GM21576 (cell line): ENCODE results near the gene HSPA1B.
A peak's percentile ranks its signal among the peaks of the same experiment; 100 is the strongest.
"Not testable (repeated sequence)": the region's sequence is repeated elsewhere in the genome, so short reads cannot be mapped to it uniquely, and the experiment has no call there.

ENCODE experiments used
- ATAC-seq: cut with Tn5 transposase; IDR thresholded peaks from one replicate; pipeline ENCODE4 v1.9.1; 2021; ENCODE audit warnings: mild to moderate bottlenecking, moderate library complexity; ENCODE audit not compliant: unreplicated experiment

The HSPA1B gene

GRCh38 chr6:31827286-31828079 is at the start of gene HSPA1B:
Gene HSPA1B, plus strand, starts transcription at chr6:31827738. Its CDS starts 213 bp downstream, at chr6:31827951.
- peak; percentile 59 for ATAC-seq

GRCh38 chr6:31778193-31778592 is 49.3 kb upstream of the HSPA1B start:
- no peak for ATAC-seq

DNA sequence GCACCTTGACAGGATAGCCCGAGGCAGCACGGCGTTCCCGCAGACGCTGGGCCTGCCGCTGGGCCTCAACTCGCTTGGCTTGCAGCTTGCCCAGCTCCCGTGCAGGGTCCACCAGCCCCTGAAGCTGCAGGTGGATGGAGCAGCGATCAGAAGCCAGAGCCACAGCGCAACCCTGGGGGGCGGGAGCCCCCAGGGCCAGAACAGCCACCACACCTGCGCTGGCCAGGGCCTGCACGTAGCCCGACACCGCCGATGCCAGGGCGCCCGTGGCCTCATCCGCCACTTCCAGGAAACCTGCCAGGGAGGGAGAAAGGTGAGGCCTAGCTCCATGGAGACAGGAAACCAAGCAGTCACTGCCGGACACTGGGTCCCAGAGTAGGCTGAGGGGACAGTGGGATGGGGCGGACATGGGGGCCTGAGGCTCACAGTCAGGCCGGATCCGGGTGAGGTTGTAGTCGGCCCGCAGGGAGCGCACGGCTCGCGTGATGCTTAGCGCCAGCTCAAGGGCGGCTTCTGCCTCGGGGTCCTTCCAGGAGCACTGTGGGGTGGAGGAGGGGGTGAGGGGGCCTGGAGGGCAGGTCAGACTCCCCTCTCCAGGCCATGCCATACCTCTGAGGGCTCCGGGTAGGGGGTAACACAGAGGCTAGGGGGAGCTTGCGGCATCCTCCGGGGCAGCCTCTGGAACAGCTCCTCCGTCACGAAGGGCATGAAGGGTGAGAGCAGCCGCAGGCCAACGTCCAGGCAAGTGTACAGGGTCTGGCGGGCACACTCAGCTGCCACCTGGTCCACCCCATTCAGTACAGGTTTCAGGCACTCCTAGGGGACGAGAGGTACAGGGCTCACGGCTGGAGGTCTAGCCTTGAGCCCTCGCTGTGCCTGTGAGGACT is 48.3 kb upstream of the HSPA1B start:
- no peak for ATAC-seq

- no peak for ATAC-seq
These were observed 47.6 kb upstream of the HSPA1B start for GRCh38 chr6:31779908-31780307.

DNA sequence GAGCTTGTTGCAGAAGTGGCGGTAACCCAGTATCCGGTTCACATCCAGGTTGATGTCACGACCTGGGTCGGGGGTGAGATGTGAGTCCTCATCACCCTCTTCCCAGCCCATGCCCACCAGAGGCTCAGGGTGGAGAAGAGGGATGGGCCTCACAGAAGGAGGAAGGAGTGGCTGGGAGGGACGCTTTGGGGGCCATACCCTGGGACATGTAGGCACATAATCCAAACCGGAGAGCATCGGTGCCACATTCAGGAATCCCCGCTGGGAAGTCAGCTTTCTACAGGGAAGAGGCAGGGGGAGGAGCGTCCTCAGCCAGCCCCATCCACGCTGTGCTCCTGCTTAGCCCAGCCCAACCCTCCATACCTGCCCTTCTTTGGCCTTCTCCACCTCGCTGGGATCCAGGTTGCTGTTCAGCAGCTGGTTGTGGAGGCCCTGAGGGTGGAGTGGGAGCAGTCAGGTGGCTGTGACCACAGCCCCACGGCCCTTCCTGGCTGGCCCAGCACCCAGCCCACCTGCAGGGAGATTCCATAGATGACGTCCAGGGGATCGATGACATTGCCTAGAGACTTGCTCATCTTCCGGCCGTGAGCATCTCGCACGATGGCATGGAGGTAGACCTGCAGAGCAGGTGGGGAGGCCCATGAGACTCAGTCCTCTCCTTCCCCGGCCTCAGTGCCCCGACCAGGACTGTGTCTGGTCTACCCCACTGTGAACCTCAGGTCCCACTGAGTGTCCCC is 46.9 kb upstream of the HSPA1B start:
- ATAC-seq: no peak

DNA sequence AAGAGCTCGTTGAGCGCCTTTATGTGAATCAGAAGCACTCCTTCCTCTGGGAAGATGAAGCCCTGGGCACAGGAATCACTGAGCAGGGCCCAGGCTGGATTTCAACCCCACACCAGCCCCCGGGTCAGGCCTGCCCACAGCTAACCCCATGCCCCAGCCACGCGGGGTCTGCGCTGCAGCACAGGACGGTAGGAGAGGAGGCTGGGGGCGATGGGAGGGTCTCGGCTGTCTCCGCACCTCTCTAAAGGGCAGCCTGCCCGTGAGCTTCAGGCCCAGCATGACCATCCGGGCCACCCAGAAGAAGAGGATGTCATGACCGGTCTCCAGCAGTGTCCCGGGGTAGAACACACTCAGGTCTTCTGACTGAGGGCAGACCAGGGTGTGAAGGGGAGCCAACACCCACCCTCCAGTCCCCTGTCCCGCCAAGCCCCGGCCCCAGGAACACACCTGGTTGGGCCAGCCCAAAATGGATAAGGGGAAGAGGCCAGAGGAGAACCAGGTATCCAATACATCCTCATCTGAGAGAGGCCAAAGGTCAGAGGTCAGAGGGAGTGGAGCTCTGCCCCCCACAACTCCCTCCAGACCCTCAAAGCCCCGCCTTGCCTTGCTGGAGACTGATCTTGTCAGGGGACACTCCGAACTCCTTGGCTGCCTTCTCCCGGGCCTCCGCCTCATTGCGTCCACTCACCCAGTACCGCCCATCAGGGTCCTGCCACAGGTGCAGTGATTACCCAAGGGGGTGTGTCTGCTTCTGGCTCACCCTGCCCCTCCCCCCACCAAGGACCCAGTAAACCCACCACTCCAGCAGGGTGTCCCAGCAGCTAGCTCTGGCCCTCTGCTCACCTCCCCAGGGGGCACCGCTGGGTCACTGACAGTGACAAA is 46.1 kb upstream of the HSPA1B start:
- ATAC-seq: no peak

GRCh38 chr6:31782126-31782855 is 45.2 kb upstream of the HSPA1B start:
- no peak for ATAC-seq

- no peak for ATAC-seq
These were observed 43.2 kb upstream of the HSPA1B start for GRCh38 chr6:31784098-31784925.

DNA sequence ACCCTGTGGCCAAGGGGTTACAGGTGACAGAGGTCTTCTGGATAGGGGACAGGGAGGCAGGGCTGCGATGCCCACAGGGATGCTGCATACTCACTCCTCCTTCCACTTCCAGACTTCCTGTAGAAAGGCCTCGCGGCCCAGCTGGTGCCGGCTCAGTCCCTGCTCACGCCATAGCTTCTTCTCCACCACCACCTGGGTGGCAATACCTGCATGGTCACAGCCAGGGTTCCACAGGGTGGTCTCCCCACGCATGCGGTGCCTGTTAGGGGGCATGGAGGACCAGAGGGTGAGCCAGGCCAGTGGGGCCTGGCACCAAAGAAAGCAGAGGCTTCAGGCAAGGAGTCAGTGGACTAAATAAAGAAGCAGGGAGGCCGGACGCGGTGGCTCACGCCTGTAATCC is 42.1 kb upstream of the HSPA1B start:
- ATAC-seq: no peak

- ATAC-seq: no peak
These were observed 36.0 kb upstream of the HSPA1B start for GRCh38 chr6:31791324-31792089.

- no peak for ATAC-seq
These were observed 35.5 kb upstream of the HSPA1B start for GRCh38 chr6:31792090-31792374.

DNA sequence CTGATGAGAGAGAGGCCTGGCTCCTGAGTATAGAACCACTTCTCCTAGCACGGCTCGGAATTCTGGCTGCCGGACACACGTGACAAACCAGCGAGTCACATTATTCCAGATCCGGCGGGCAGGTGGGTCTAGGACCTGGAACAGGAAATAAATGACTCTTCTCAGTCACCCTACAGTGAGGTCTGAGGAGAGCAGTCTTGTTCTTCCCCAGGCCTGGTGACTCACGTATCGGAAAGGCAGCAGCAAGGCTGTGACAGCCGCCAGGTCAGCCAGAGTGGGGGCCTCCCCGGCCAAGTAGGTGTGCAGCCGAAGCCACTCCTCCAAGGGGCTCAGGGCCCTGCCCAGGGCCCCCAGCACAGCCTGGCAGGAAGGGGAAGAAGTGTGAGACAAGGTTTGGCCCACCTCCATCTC is 34.8 kb upstream of the HSPA1B start:
- ATAC-seq: no peak

GRCh38 chr6:31793927-31794245 is 33.7 kb upstream of the HSPA1B start:
- not testable (repeated sequence) for ATAC-seq

DNA sequence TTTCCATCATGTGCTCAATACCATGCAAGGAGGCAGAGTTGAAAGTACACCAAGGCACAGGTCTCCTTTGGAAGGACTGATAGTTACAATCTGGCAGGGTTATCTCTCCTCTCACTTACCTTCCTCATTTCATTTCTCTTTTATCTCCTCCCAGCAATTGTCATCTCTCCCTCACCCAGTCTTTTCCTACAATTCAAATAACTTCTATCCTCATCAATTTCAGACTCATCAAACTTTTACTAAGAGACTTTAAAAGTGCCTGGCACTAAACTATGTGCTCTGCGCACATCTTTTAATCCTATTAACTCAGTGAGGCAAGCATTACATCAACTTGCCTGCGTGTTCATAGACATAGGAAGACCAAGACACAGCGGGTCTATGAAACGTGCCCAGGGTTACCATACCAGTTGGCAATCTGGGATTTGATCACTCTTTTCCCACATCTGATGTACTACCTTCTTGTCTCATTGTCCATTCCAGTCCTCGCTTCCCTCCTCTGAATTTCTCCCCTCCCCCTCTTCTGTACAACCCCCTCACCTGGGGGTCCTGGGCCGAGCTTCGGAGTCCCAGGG is 33.2 kb upstream of the HSPA1B start:
- no peak for ATAC-seq

DNA sequence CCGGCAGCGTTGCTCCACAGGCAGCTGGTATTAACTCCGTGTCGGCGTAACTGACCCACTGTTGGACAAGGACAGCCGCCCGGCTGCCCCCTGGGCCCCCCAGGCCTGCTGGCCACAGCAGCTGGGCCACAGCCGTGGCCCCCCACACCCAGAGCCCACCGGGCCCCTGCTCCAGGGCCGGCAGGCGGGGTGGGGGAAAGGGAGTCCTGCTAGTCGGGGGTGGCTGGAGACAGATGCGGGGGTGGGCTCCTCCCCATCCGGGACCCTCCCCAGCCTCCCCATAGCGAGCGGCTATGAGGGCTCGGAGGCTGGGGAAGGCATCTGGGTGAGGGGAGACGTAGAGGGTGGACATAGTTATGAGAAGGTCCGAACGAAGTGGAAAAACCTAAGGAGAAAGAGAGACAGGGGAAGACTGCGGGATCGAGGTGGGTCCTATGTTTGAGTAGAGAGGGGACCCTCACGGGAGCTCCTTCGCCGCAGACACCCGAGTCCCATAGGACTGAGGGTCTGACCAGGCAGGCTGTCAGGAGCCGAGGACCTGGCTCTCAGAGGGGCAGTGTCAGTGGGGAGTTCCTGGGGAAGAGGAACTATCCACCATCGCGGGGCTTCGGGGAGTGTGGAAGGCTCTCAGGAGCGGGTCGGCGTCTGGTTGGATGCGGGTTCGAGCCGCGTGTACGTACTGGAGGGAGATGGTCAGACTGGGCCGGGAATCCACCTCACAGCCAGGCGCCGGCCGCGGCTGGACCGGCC is 32.5 kb upstream of the HSPA1B start:
- peak; percentile 16 for ATAC-seq

- ATAC-seq: peak; percentile 72
These were observed 31.8 kb upstream of the HSPA1B start, which contains the start of gene VARS1 for GRCh38 chr6:31795616-31796298. Gene VARS1, minus strand, starts transcription at chr6:31795752. Its CDS starts 535 bp downstream, at chr6:31795217.

GRCh38 chr6:31796993-31797385 is 30.5 kb upstream of the HSPA1B start:
- no peak for ATAC-seq
